Lower leg skin (tissue), 3 donors: ENCODE measurements around the gene TTC13.
"Not testable (repeated sequence)": the region's sequence is repeated elsewhere in the genome, so short reads cannot be mapped to it uniquely, and the experiment has no call there.

Experiments used
- POLR2A ChIP-seq, 2 donors: fragments of 450-650 bp; IDR thresholded peaks; one replicate each; pipeline ENCODE4 v1.6.1; 2016 to 2017; ENCODE audit warnings: antibody characterized with exemption in 2 of 2, mild to moderate bottlenecking in 1 of 2, moderate library complexity in 1 of 2
- TF ChIP-seq, protein P1 (sequence below), 3 donors: fragments of 450-650 bp; IDR thresholded peaks; one replicate each; pipeline ENCODE4 v1.5.1; 2016; ENCODE audit warnings: antibody characterized with exemption in 3 of 3, mild to moderate bottlenecking in 3 of 3, moderate library complexity in 2 of 3

- TF ChIP-seq, protein P1, sequence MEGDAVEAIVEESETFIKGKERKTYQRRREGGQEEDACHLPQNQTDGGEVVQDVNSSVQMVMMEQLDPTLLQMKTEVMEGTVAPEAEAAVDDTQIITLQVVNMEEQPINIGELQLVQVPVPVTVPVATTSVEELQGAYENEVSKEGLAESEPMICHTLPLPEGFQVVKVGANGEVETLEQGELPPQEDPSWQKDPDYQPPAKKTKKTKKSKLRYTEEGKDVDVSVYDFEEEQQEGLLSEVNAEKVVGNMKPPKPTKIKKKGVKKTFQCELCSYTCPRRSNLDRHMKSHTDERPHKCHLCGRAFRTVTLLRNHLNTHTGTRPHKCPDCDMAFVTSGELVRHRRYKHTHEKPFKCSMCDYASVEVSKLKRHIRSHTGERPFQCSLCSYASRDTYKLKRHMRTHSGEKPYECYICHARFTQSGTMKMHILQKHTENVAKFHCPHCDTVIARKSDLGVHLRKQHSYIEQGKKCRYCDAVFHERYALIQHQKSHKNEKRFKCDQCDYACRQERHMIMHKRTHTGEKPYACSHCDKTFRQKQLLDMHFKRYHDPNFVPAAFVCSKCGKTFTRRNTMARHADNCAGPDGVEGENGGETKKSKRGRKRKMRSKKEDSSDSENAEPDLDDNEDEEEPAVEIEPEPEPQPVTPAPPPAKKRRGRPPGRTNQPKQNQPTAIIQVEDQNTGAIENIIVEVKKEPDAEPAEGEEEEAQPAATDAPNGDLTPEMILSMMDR (IDR thresholded peaks at IDR 0.05): not testable (repeated sequence)
- TF ChIP-seq POLR2A (IDR thresholded peaks at IDR 0.05): not testable (repeated sequence)
Observed at GRCh38 chr1:230984622-230985515, 6.2 kb upstream of the TTC13 start.
